ENCODE results near the gene KCNK6. TPM values are rescaled to one million over a fixed set of nuclear protein-coding genes. Genes with fewer than 3 reads are reported as not detected.
"Not testable (repeated sequence)": the region's sequence is repeated elsewhere in the genome, so short reads cannot be mapped to it uniquely, and the experiment has no call there.

Gene KCNK6
- total and polyA plus RNA-seq, 12 donors = 4.5 to 31.6 (median 10.8) TPM

DNA sequence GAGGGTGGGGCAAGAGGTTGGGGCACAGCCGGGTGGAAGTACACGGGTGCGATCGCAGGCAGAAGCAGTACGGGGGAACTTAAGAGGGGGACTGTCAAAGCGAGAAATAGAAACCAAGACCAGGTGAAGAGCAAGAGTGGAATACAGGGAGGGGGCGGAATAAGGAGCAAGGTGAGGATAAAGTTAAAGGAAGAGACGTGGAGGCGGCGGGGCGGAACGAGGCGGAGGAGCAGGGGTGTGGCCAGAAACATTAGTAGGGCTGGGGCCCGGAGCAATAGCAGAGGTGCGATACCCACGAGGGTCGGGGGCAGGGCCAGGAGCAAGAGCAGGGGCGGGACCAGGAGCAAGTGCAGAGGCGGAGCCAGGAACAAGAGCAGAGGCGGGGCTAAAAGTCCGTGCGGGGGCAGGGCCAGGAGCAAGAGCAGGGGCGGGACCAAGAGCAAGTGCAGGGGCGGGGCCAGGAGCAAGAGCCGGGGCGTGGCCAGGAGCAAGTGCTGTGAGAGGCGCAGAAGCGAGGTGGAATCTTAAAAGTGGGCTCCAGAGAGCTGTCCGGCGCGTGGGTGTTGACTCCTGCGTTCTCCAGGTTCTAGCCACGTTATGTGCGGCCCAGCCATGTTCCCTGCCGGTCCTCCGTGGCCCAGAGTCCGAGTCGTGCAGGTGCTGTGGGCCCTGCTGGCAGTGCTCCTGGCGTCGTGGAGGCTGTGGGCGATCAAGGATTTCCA lies 17.2 kb downstream of the KCNK6 start:
- no peak for TF ChIP-seq CTCF (IDR thresholded peaks at IDR 0.05)
- H3K4me3 ChIP-seq = peak overlapping the region; percentile 12 to 87 (median 76)
- DNase-seq (peak; percentile 95), ATAC-seq (peak; percentile 70 to 85 (median 79))
- WGBS, 2 donors = 6 to 7% methylated on average over 41 of the region's 41 CpGs
- H3K36me3 ChIP-seq = peaks cover 0 to 12% (median 0%) of the 10 kb centered on the region in 9 donors
- peaks cover 0 to 12% (median 9%) of the 10 kb centered on the region in 9 donors for H3K4me1 ChIP-seq
- H3K27ac ChIP-seq = peak overlapping the region; percentile 83 to 95 (median 92)
- intact Hi-C loops (cut with DNase I) = loop anchor here in 8 of 10 donors (1.0 to 10.0 kb wide), 7 partner anchors 36 to 432 kb away; partner anchors contain the start of genes PSMD8 (in 7 of the 8), SIPA1L3 (in 3 of the 8) and WDR87 (in 3 of the 8)
- no peaks in the 10 kb centered on the region for H3K9me3 ChIP-seq
- H3K27me3 ChIP-seq = no peaks in the 10 kb centered on the region

DNA sequence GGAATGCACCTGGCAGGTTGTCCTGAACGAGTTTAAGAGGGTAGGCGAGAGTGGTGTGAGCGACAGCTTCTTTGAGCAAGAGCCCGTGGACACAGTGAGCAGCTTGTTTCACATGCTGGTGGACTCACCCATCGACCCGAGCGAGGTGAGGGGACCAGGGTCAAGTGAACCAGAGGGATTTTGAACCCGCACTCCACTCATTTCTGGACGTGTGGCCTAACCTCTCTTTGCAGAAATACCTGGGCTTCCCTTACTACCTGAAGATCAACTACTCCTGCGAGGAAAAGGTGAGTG lies 17.7 kb downstream of the KCNK6 start:
- Histone ChIP-seq H3K9me3 (no peaks in the 10 kb centered on the region), H3K4me1 (peaks cover 0 to 12% (median 9%) of the 10 kb centered on the region in 9 donors), H3K27ac (peak overlapping the region in 6 of 10 donors; percentile 11 to 94 (median 91)), H3K27me3 (no peaks in the 10 kb centered on the region), H3K4me3 (peak overlapping the region in 9 of 10 donors; percentile 55 to 87 (median 77)), H3K36me3 (peaks cover 0 to 12% (median 0%) of the 10 kb centered on the region in 9 donors)
- 68 to 70% methylated on average over 10 of the region's 10 CpGs for WGBS, 2 donors
- ATAC-seq (no peak), DNase-seq (no peak)
- no peak for TF ChIP-seq CTCF (IDR thresholded peaks at IDR 0.05)
- intact Hi-C loops (cut with DNase I) = loop anchor here in 7 of 10 donors (2.0 to 10.0 kb wide), 6 partner anchors 35 to 433 kb away; partner anchors contain the start of genes PSMD8 (in 5 of the 7), SIPA1L3 (in 3 of the 7) and WDR87 (in 3 of the 7)

DNA sequence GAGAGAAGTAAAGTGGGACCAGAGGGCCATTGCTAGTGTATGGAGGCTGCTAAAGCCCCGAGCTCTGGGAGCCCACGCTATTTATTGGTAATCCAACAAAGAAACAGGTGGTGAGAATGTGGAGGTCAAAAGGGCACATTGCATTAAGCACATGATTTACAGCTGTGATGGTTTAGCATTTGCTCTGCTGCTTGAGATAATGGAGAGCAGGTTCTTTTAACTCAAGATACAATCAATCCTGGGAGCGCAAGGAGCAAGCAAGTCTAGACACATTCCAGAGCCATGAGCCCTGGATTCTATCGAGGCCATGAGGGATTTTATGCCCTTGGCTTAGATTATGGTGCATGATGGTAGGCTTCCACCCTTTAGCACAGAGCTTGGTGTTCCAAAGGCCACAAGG lies 19.4 kb downstream of the KCNK6 start:
- not testable (repeated sequence) for H3K27ac ChIP-seq, H3K4me3 ChIP-seq, ATAC-seq, DNase-seq, H3K9me3 ChIP-seq, H3K27me3 ChIP-seq
- intact Hi-C loops (cut with DNase I) = loop anchor here in 7 of 10 donors (5.0 to 10.0 kb wide), 5 partner anchors 33 to 434 kb away; partner anchors contain the start of genes PSMD8 (in 3 of the 7), SIPA1L3 (in 3 of the 7) and WDR87 (in 3 of the 7)
- Histone ChIP-seq H3K4me1 (peaks cover 0 to 12% (median 9%) of the 10 kb centered on the region in 9 donors), H3K36me3 (peaks cover 0 to 12% (median 0%) of the 10 kb centered on the region in 9 donors)
- 73 to 76% methylated on average over 4 of the region's 4 CpGs for WGBS, 2 donors

GRCh38 chr19:38340927-38341326 lies 21.3 kb downstream of the KCNK6 start:
- no peaks in the 10 kb centered on the region for H3K9me3 ChIP-seq
- peaks cover 0 to 10% (median 7%) of the 10 kb centered on the region in 9 donors for H3K4me1 ChIP-seq
- peaks cover 0 to 12% (median 0%) of the 10 kb centered on the region in 9 donors for H3K36me3 ChIP-seq
- TF ChIP-seq CTCF (IDR thresholded peaks at IDR 0.05) = no peak
- 92 to 96% methylated on average over 2 of the region's 2 CpGs for WGBS, 2 donors
- no peak overlapping the region for H3K4me3 ChIP-seq
- H3K27ac ChIP-seq = no peak overlapping the region
- intact Hi-C loops (cut with DNase I) = no loop called here
- DNase-seq = no peak
- H3K27me3 ChIP-seq = no peaks in the 10 kb centered on the region
- ATAC-seq = no peak

GRCh38 chr19:38346837-38347236 lies 27.2 kb downstream of the KCNK6 start:
- Histone ChIP-seq H3K4me3 (no peak overlapping the region), H3K9me3 (no peaks in the 10 kb centered on the region), H3K36me3 (peaks cover 0 to 4% (median 0%) of the 10 kb centered on the region in 9 donors), H3K27ac (no peak overlapping the region), H3K4me1 (no peaks in the 10 kb centered on the region), H3K27me3 (no peaks in the 10 kb centered on the region)
- intact Hi-C loops (cut with DNase I) = no loop called here
- DNase-seq (no peak), ATAC-seq (no peak)
- 87 to 88% methylated on average over 4 of the region's 4 CpGs for WGBS, 2 donors
- no peak for TF ChIP-seq CTCF (IDR thresholded peaks at IDR 0.05)
